ACC112 (cell line): ENCODE measurements around the gene ITGAL.
A peak's percentile ranks its signal among the peaks of the same experiment; 100 is the strongest.
"Not testable (repeated sequence)": the region's sequence is repeated elsewhere in the genome, so short reads cannot be mapped to it uniquely, and the experiment has no call there.

Experiments used
- H2AFZ ChIP-seq: fragments of 200-600 bp; sonication (generic); one replicate; pipeline ENCODE4 v1.6.0; 2017; ENCODE audit warnings: antibody characterized with exemption, low read length; ENCODE audit not compliant: unreplicated experiment
- H3K27ac ChIP-seq: fragments of 200-600 bp; sonication (generic); 2 replicates; pipeline ENCODE4 v1.5.1; 2014; ENCODE audit warnings: low read depth, mild to moderate bottlenecking, antibody characterized with exemption, low read length, moderate library complexity
- H3K27me3 ChIP-seq: fragments of 200-600 bp; sonication (generic); 2 replicates; pipeline ENCODE4 v1.6.1; 2014; ENCODE audit warnings: mild to moderate bottlenecking, antibody characterized with exemption, low read length, moderate library complexity, mixed read lengths; ENCODE audit not compliant: insufficient read depth
- H3K36me3 ChIP-seq: fragments of 200-600 bp; sonication (generic); 2 replicates; pipeline ENCODE4 v1.6.1; 2016; ENCODE audit warnings: mild to moderate bottlenecking, antibody characterized with exemption, low read length, moderate library complexity, mixed read lengths; ENCODE audit not compliant: insufficient read depth
- H3K4me1 ChIP-seq: fragments of 200-600 bp; sonication (generic); one replicate; pipeline ENCODE4 v1.6.1; 2016; ENCODE audit warnings: low read length, mixed read lengths; ENCODE audit not compliant: insufficient read depth, unreplicated experiment, control insufficient read depth
- H3K4me3 ChIP-seq: fragments of 200-600 bp; sonication (generic); 2 replicates; pipeline ENCODE4 v1.5.1; 2014; ENCODE audit warnings: mild to moderate bottlenecking, low read depth, low read length
- H3K79me2 ChIP-seq: fragments of 200-600 bp; sonication (generic); one replicate; pipeline ENCODE4 v1.6.0; 2016; ENCODE audit warnings: low read length; ENCODE audit not compliant: control insufficient read depth, unreplicated experiment, insufficient read depth

Gene ITGAL

DNA sequence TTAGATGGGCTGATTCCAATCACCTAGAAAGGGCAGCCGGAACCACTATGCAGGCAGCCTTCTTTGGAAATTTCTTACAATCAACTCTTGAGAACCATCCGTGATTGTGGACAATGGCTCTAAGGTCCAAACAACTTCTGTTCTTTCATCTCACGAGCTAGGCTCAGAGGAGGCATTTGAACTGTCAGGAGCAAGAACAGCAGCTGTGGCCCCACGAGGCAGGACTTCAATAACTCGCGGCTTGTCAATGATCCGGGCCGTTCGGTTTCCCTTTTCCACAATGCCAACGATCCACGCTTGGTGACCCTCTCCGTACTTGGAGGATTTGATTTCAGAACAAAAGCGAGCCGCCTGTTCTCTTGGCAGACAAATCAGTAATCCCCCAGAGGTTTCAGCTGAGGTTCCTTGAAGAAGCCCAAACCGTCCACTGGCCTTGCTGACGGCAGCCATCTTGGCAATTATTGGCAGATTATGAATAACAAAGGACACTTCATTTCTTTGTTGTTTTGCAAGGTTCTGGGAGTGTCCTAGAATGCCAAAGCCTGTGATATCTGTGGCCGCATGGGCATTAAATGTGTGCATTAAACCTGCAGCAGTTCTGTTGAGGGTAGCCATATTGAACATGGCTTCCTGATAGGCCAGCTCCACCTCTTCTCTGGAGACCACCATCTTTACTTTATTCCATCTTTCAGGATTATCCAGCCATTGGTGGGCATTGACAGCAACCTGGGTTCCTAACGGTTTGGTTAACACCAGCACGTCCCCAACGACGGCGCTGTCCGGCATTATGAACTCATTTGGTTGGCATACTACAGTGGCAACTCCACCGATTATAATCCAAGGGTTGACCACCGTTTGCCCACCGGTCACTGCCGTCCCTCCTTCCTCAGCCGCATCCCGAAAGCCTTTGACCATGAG lies 28.1 kb upstream of the ITGAL start:
- H2AFZ ChIP-seq, result no peak overlapping the region
- peaks cover 16% of the 10 kb centered on the region for H3K36me3 ChIP-seq
- peaks cover 15% of the 10 kb centered on the region for H3K4me1 ChIP-seq
- peaks cover 20% of the 10 kb centered on the region for H3K79me2 ChIP-seq
- H3K27ac ChIP-seq, result peak overlapping the region; percentile 82
- peak overlapping the region; percentile 97 for H3K4me3 ChIP-seq
- H3K27me3 ChIP-seq, result no peaks in the 10 kb centered on the region

DNA sequence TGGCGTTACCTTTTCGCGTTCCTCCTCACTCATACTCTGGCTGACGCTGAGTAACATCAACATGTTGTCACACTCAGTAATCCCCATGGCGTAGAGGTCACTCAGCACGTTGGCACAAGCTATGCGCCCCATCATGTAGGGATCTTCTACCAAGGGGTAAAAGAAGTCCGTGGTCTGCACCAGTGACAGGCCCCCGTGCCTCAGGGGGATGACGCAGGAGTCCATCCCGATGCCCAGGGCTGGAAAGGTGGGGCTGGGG lies 27.5 kb upstream of the ITGAL start:
- peaks cover 16% of the 10 kb centered on the region for H3K36me3 ChIP-seq
- peaks cover 20% of the 10 kb centered on the region for H3K79me2 ChIP-seq
- H3K4me1 ChIP-seq, result peaks cover 15% of the 10 kb centered on the region
- H3K27me3 ChIP-seq, result no peaks in the 10 kb centered on the region
- peak overlapping the region; percentile 97 for H3K4me3 ChIP-seq
- H2AFZ ChIP-seq, result peak overlapping the region; percentile 100
- peak overlapping the region; percentile 82 for H3K27ac ChIP-seq

GRCh38 chr16:30445408-30446202 lies 26.9 kb upstream of the ITGAL start, which contains the start of gene SEPHS2:
SEPHS2 (minus strand) TSS chr16:30445874; CDS start chr16:30445727, 147 bp downstream.
- no peaks in the 10 kb centered on the region for H3K27me3 ChIP-seq
- H3K36me3 ChIP-seq, result peaks cover 16% of the 10 kb centered on the region
- H3K4me1 ChIP-seq, result peaks cover 15% of the 10 kb centered on the region
- H3K4me3 ChIP-seq, result peak within 1 kb of the TSS; percentile 97
- peaks cover 20% of the 10 kb centered on the region for H3K79me2 ChIP-seq
- peak within 1 kb of the TSS; percentile 82 for H3K27ac ChIP-seq
- peak within 1 kb of the TSS; percentile 100 for H2AFZ ChIP-seq

- peaks cover 16% of the 10 kb centered on the region for H3K36me3 ChIP-seq
- H3K27me3 ChIP-seq, result no peaks in the 10 kb centered on the region
- peak overlapping the region; percentile 82 for H3K27ac ChIP-seq
- H2AFZ ChIP-seq, result peak overlapping the region; percentile 100
- H3K4me1 ChIP-seq, result peaks cover 15% of the 10 kb centered on the region
- peaks cover 20% of the 10 kb centered on the region for H3K79me2 ChIP-seq
- peak overlapping the region; percentile 97 for H3K4me3 ChIP-seq
Measured at GRCh38 chr16:30446203-30446595, 26.3 kb upstream of the ITGAL start.

DNA sequence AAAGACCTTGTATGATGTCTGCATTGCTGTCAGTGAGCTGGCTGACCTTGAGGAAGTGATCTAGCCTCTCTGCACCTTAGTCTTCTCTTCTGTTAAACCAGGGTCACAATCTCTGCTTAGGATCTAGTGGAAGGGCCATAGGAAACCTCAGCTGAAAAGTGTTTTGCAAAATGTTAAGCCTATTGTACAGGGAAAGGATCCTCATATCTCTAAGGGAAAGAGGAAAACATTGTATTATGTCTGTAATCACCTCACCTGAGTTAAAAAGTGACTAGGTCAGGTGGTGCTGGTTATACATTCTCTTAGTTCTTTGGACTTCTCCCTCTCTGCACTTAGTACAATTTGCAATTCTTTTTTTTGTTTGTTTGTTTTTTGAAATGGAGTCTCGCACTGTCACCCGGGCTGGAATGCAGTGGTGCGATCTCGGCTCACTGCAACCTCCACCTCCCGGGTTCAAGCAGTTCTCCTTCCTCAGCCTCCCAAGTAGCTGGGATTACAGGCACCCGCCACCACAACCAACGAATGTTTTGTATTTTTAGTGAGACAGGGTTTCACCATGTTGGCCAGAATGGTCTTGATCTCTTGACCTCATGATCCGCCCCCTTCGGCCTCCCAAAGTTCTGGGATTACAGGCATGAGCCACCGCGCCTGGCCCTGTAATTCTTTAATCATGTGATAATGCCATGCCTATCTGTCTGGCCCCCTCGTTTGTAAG lies 24.9 kb upstream of the ITGAL start:
- Histone ChIP-seq H3K36me3 (peaks cover 16% of the 10 kb centered on the region), H3K79me2 (peaks cover 20% of the 10 kb centered on the region), H3K27me3 (no peaks in the 10 kb centered on the region), H3K27ac (no peak overlapping the region), H3K4me1 (peaks cover 15% of the 10 kb centered on the region), H3K4me3 (no peak overlapping the region), H2AFZ (no peak overlapping the region)

DNA sequence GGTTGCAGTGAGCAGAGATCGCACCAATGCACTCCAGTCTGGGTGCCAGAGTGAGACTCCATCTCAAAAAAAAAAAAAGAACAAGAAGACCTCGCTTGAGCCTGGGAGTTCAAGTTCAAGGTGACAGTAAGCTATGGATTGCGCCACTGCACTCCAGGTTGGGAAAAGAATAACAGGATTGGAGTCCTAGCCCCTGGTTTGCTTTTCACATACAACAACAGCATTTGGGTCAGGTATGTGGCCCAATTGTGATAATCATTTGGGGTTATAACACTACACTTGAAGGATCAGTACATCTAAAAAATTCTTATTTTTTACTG lies 23.5 kb upstream of the ITGAL start:
- Histone ChIP-seq H3K36me3 (peaks cover 8% of the 10 kb centered on the region), H3K27ac (no peak overlapping the region), H3K4me1 (peaks cover 13% of the 10 kb centered on the region), H3K4me3 (no peak overlapping the region), H3K79me2 (peaks cover 16% of the 10 kb centered on the region), H2AFZ (no peak overlapping the region), H3K27me3 (no peaks in the 10 kb centered on the region)

- H3K4me3 ChIP-seq, H3K4me1 ChIP-seq, H3K79me2 ChIP-seq, H3K27ac ChIP-seq, H3K27me3 ChIP-seq, H2AFZ ChIP-seq, H3K36me3 ChIP-seq: not testable (repeated sequence)
Measured at GRCh38 chr16:30452709-30453580, 19.6 kb upstream of the ITGAL start.

DNA sequence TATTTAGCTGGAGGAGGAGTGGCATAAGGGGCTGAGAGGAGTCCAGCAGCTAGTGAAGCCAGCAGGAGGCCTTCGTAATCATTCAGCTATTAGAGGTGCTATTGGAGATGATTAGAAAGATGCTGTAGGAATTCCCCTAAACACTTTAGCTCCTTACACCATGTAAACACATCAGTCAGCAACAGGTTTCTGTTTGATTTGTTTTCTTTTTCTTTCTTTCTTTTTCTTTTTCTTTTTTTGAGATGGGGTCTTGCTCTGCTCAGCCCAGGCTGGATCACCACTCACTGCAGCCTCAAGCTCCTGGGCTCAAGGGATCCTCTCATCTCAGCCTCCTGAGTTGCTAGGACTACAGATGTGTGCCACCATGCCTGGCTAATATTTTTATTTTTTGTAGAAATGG lies 16.2 kb upstream of the ITGAL start:
- Histone ChIP-seq H3K79me2 (no peaks in the 10 kb centered on the region), H3K27me3 (no peaks in the 10 kb centered on the region), H3K4me1 (no peaks in the 10 kb centered on the region), H3K36me3 (no peaks in the 10 kb centered on the region), H3K27ac (no peak overlapping the region), H3K4me3 (no peak overlapping the region), H2AFZ (no peak overlapping the region)

GRCh38 chr16:30457256-30457655 lies 15.3 kb upstream of the ITGAL start:
- Histone ChIP-seq H3K4me3 (no peak overlapping the region), H3K36me3 (no peaks in the 10 kb centered on the region), H3K79me2 (no peaks in the 10 kb centered on the region), H3K27ac (no peak overlapping the region), H2AFZ (no peak overlapping the region), H3K27me3 (no peaks in the 10 kb centered on the region), H3K4me1 (no peaks in the 10 kb centered on the region)
